GM20000 (cell line): ENCODE measurements around the gene CEPT1.
"Not testable (repeated sequence)": the region's sequence is repeated elsewhere in the genome, so short reads cannot be mapped to it uniquely, and the experiment has no call there.

Experiments used
- DNase-seq: peaks from one replicate; pipeline ENCODE4 v3.0.0; 2012; ENCODE audit warnings: low spot score
- CTCF ChIP-seq: IDR thresholded peaks from 2 replicates; pipeline ENCODE4 v1.5.1; 2012; ENCODE audit warnings: mild to moderate bottlenecking, control low read depth; ENCODE audit errors: extremely low read depth, missing control alignments

Gene CEPT1

GRCh38 chr1:111139956-111140679 is at the start of gene CEPT1, which contains the start of gene DRAM2:
CEPT1 (plus strand) TSS chr1:111140223; CDS start chr1:111147715, 7,492 bp downstream.
DRAM2 (minus strand) TSS chr1:111140093; CDS start chr1:111131554, 8,539 bp downstream.
- DNase-seq: peak; percentile 93
- no peak for TF ChIP-seq CTCF

GRCh38 chr1:111095421-111095820 is 44.6 kb upstream of the CEPT1 start:
- DNase-seq: not testable (repeated sequence)

- no peak for DNase-seq
- no peak for TF ChIP-seq CTCF
Measured at GRCh38 chr1:111097356-111098099, 42.5 kb upstream of the CEPT1 start.

GRCh38 chr1:111099289-111099688 is 40.7 kb upstream of the CEPT1 start:
- no peak for TF ChIP-seq CTCF
- DNase-seq: no peak

- no peak for DNase-seq
- no peak for TF ChIP-seq CTCF
Measured at GRCh38 chr1:111101854-111102642, 38.0 kb upstream of the CEPT1 start.

- no peak for DNase-seq
- TF ChIP-seq CTCF: no peak
Measured at GRCh38 chr1:111104981-111105380, 35.0 kb upstream of the CEPT1 start.

GRCh38 chr1:111110197-111110899 is 29.7 kb upstream of the CEPT1 start:
- DNase-seq: no peak
- TF ChIP-seq CTCF: no peak
